Gastroesophageal sphincter (tissue), 3 donors: ENCODE data around the gene PNPLA7.

ENCODE experiments used
- EP300 ChIP-seq: sonication (generic); formaldehyde crosslinking; IDR thresholded peaks from one replicate; pipeline ENCODE4 v1.6.1; 2017; ENCODE audit warnings: antibody characterized with exemption, mild to moderate bottlenecking
- TF ChIP-seq, protein P1 (sequence below), 4 experiments: fragments of 200-600 bp in 2 of 4; fragments of 450-650 bp in 2 of 4; sonication (generic) in 1 of 4; IDR thresholded peaks; one replicate each; pipeline ENCODE4 v1.5.1; 2017 to 2019; ENCODE audit warnings: antibody characterized with exemption in 4 of 4, mild to moderate bottlenecking in 2 of 4, moderate library complexity in 2 of 4

- TF ChIP-seq, protein P1, sequence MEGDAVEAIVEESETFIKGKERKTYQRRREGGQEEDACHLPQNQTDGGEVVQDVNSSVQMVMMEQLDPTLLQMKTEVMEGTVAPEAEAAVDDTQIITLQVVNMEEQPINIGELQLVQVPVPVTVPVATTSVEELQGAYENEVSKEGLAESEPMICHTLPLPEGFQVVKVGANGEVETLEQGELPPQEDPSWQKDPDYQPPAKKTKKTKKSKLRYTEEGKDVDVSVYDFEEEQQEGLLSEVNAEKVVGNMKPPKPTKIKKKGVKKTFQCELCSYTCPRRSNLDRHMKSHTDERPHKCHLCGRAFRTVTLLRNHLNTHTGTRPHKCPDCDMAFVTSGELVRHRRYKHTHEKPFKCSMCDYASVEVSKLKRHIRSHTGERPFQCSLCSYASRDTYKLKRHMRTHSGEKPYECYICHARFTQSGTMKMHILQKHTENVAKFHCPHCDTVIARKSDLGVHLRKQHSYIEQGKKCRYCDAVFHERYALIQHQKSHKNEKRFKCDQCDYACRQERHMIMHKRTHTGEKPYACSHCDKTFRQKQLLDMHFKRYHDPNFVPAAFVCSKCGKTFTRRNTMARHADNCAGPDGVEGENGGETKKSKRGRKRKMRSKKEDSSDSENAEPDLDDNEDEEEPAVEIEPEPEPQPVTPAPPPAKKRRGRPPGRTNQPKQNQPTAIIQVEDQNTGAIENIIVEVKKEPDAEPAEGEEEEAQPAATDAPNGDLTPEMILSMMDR (IDR thresholded peaks at IDR 0.05): no peak
- TF ChIP-seq EP300: no peak
Measured at GRCh38 chr9:137484551-137485315, 65.5 kb downstream of the PNPLA7 start.
